Astrocyte of the spinal cord (primary cell): ENCODE measurements around the gene MOB3C.

ENCODE experiments used
- DNase-seq: peaks from one replicate; pipeline ENCODE4 v3.0.0; 2011; ENCODE audit warnings: low read depth, low spot score
- H3K4me3 ChIP-seq: 2 replicates; pipeline ENCODE4 v1.5.1; 2011; ENCODE audit warnings: low read depth, mild to moderate bottlenecking, low read length, moderate library complexity
- in situ Hi-C: cut with HindIII; loops from 2 replicates; pipeline ENCODE4 v1.10.0; 2017; ENCODE audit warnings: low sequenced_read_pairs
- TF ChIP-seq, protein P1 (sequence below): IDR thresholded peaks from 2 replicates; pipeline ENCODE4 v1.5.1; 2012; ENCODE audit warnings: low read depth, mild to moderate bottlenecking, low read length, inconsistent platforms

The MOB3C gene

DNA sequence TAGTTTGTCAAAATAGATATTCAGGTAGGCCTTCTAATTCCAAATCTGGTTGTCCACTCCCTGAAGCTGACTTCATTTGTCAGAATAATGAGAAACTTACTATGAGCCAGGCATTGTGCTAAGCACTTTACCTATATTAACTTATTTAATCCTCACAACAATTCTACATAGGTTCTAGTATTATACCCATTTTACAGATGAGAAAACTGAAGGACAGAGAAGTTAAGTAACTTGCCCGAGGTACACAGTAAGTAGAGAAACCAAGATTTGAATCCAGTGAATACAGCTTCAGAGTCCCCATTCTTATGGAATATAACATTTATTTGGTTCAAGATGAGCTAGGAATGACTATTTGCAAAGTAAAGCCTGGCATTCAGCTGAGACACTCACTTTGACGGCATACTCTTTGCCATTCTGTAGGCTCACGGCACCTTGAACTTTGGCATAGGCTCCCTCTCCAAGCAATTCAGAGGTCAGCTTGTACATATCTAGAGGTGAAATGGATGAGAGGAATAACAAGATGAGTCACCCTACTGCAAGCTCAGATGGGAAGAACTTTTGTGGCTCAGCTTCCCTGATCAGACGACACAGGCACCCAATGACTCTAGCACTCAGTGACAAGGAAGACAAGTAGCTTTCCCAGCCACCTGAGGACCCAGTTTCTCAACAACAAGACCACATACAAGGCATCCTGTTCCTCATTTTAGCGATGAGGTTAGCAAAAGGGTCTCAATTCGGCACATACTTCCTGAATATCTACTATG is 36.3 kb downstream of the MOB3C start:
- in situ Hi-C loops = no loop called here
- H3K4me3 ChIP-seq = no peak overlapping the region
- TF ChIP-seq, protein P1, sequence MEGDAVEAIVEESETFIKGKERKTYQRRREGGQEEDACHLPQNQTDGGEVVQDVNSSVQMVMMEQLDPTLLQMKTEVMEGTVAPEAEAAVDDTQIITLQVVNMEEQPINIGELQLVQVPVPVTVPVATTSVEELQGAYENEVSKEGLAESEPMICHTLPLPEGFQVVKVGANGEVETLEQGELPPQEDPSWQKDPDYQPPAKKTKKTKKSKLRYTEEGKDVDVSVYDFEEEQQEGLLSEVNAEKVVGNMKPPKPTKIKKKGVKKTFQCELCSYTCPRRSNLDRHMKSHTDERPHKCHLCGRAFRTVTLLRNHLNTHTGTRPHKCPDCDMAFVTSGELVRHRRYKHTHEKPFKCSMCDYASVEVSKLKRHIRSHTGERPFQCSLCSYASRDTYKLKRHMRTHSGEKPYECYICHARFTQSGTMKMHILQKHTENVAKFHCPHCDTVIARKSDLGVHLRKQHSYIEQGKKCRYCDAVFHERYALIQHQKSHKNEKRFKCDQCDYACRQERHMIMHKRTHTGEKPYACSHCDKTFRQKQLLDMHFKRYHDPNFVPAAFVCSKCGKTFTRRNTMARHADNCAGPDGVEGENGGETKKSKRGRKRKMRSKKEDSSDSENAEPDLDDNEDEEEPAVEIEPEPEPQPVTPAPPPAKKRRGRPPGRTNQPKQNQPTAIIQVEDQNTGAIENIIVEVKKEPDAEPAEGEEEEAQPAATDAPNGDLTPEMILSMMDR = no peak
- DNase-seq = no peak

DNA sequence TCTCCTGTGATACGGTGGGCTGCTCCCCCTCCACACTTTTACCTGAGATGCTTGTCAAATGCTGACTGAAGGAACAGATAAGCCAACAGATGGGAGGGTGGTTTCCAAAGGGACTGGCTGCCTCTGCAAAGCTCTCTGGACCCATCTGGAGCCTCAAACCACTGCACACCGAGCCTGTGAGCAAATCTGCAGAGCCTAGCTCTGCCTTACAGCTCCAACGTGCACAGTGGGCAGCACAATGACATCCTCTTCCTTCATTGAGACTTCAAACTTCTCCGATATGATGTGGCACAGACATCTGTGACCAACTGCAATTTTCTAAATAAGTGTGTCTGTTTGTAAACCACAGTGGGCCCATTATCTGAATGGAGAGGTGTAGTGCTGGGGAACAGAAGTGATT is 38.9 kb downstream of the MOB3C start:
- TF ChIP-seq, protein P1 = no peak
- in situ Hi-C loops = no loop called here

DNA sequence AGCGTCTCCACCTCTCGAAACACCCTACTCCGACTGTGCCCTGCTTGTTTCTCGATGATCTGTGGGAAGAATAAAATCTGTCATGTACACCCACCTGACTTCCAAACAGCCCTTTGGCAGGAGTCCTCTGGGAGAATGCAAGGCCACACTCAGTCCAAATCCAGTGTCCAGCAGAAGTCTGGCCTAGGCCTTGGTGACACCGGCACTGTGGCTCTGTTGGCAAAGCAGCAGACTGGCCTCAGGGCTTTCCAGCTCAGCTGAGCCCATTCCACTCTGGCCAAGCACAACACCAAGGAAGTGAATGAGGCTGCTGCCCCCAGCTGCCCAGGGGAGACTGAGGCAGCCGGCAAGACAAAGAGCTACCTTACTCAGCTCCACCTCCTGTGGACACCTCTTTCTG is 40.0 kb downstream of the MOB3C start:
- TF ChIP-seq, protein P1 = no peak
- H3K4me3 ChIP-seq = no peak overlapping the region
- in situ Hi-C loops = no loop called here
- DNase-seq = no peak

More for the DNA sequence above, 38.9 kb downstream of the MOB3C start:
- no peak for DNase-seq
- no peak overlapping the region for H3K4me3 ChIP-seq

DNA sequence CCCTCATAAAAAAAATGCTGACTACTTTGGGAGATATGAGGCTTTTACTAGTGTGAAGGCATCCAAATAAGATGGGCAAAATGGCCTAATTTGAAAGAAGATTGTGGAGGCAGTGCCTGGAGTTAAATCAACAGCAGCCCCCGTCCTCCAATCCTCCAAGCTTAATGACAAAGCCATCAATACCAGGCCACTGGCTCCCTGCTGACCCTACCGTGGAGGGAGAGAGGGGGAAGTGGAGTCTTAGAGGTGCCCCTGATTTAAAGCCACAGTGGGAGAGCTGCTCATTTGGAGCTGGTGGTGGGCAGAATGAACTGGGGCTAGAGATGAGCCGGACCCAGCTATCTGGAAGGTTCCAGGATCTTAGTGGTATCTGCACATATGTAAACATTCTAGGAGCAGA is 40.8 kb downstream of the MOB3C start:
- TF ChIP-seq, protein P1 = no peak
- in situ Hi-C loops = no loop called here
- H3K4me3 ChIP-seq = no peak overlapping the region
- no peak for DNase-seq

DNA sequence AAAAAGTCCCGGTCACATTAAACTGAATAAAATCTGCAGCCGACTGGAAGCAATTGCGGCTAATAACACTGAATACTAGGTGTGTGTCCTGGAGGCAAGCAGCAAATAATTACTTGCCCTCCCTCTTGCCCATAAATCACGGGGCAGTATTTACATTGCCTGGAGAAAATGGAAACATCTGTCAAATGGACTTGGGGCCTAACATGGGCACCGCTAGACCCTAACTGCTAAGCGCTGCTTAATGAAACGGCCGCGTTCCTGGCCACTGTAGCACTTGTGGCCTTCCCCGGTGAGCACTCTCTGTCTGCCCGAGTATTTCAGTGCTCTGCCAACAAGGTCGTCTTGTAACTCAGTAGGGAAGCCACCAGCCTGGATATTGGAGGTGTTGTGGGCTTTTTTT is 41.3 kb downstream of the MOB3C start:
- H3K4me3 ChIP-seq = no peak overlapping the region
- in situ Hi-C loops = no loop called here
- no peak for DNase-seq
- TF ChIP-seq, protein P1 = no peak

DNA sequence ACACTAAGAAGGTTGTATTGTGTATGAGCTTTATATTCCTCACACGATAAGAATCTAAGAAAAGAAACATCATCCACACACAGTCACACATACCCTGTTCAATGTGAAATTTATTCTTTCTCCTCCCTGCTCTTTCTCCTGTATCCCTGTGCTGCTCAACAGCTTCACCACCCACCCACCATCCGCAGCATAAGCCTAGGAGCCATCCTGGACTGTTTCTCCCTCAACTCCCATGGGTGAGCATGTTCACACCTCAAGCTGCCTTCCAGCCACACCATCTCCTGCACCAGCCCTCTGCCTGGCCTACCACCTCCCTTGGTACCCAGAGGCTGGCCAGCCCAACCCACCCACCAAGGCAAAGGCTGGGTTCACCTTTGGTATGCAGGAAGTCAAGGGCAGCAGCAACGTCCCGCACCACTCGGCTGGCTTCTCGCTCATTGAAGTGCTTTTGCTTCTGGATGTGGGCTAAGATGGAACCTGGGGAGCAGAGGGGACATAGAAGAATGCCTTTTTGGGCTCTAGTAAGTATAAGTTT is 44.9 kb downstream of the MOB3C start:
- DNase-seq = no peak
- H3K4me3 ChIP-seq = no peak overlapping the region
- TF ChIP-seq, protein P1 = no peak
- in situ Hi-C loops = no loop called here
